SU-DHL-6 (cell line): ENCODE measurements around the gene SLCO3A1.

Experiments used
- H2AFZ ChIP-seq: fragments of 200-600 bp; sonication (generic); 2 replicates; pipeline ENCODE4 v1.6.1; 2014; ENCODE audit warnings: low read depth, mild to moderate bottlenecking, moderate library complexity, mixed read lengths, antibody characterized with exemption, low read length; ENCODE audit not compliant: severe bottlenecking
- H3F3A ChIP-seq: fragments of 200-600 bp; shearing (Covaris generic); 2 replicates; pipeline ENCODE4 v1.6.0; 2016; ENCODE audit warnings: antibody characterized with exemption, mild to moderate bottlenecking; ENCODE audit not compliant: insufficient read depth
- H3K27ac ChIP-seq: fragments of 200-600 bp; sonication (generic); 2 replicates; pipeline ENCODE4 v1.5.1; 2016; ENCODE audit warnings: low read depth, mild to moderate bottlenecking, low read length, moderate library complexity, mixed read lengths
- H3K27me3 ChIP-seq: fragments of 200-600 bp; sonication (generic), shearing (Covaris generic); 2 replicates; pipeline ENCODE4 v1.6.0; 2014; ENCODE audit warnings: mild to moderate bottlenecking, low read length
- H3K36me3 ChIP-seq: fragments of 200-600 bp; sonication (generic); 2 replicates; pipeline ENCODE4 v1.6.1; 2014; ENCODE audit warnings: mild to moderate bottlenecking, low read length, mixed read lengths
- H3K4me2 ChIP-seq: fragments of 300-600, 200-600 bp; shearing (Covaris generic), sonication (generic); 2 replicates; pipeline ENCODE4 v1.6.0; 2014; ENCODE audit warnings: low read length, low read depth, mild to moderate bottlenecking; ENCODE audit not compliant: poor library complexity, severe bottlenecking
- H3K4me3 ChIP-seq: fragments of 200-600 bp; sonication (generic); 2 replicates; pipeline ENCODE4 v1.5.1; 2014; ENCODE audit warnings: antibody characterized with exemption, low read length, mild to moderate bottlenecking, mixed read lengths; ENCODE audit not compliant: insufficient read depth, poor library complexity, severe bottlenecking
- H3K79me2 ChIP-seq: fragments of 200-600 bp; sonication (generic); 2 replicates; pipeline ENCODE4 v1.6.1; 2014; ENCODE audit warnings: mild to moderate bottlenecking, low read length, moderate library complexity; ENCODE audit not compliant: insufficient read depth
- H3K9ac ChIP-seq: fragments of 200-600 bp; sonication (generic); 2 replicates; pipeline ENCODE4 v1.7.0; 2014; ENCODE audit warnings: mild to moderate bottlenecking, low read length
- H3K9me2 ChIP-seq: fragments of 200-600 bp; sonication (generic); replicated peaks from 2 replicates; pipeline ENCODE4 v1.6.1; 2014; ENCODE audit warnings: low read length; ENCODE audit not compliant: insufficient read depth
- H3K9me3 ChIP-seq: fragments of 200-600 bp; sonication (generic); 2 replicates; pipeline ENCODE4 v1.6.1; 2014; ENCODE audit warnings: low read length, mixed read lengths; ENCODE audit not compliant: insufficient read depth
- H4K20me1 ChIP-seq: fragments of 200-600 bp; sonication (generic); 2 replicates; pipeline ENCODE4 v1.6.1; 2014; ENCODE audit warnings: low read depth, mild to moderate bottlenecking, antibody characterized with exemption, low read length, moderate library complexity, mixed read lengths
- CTCF ChIP-seq: fragments of 200-600 bp; sonication (generic); IDR thresholded peaks from one replicate; pipeline ENCODE4 v1.5.1; 2017; ENCODE audit warnings: antibody characterized with exemption, mild to moderate bottlenecking, low read length, moderate library complexity; ENCODE audit not compliant: insufficient read depth, poor library complexity, severe bottlenecking
- EZH2phosphoT487 ChIP-seq: fragments of 200-600 bp; sonication (generic), shearing (Covaris generic); conservative IDR thresholded peaks from 2 replicates; pipeline ENCODE4 v1.6.1; 2018; ENCODE audit warnings: mild to moderate bottlenecking, antibody characterized with exemption, low read length, moderate library complexity, mixed read lengths

The SLCO3A1 gene

GRCh38 chr15:92109191-92109873 lies 255.8 kb downstream of the SLCO3A1 start:
- H3K79me2 ChIP-seq: no peaks in the 10 kb centered on the region
- no peak overlapping the region for H3K27ac ChIP-seq
- no peaks in the 10 kb centered on the region for H3K9me2 ChIP-seq
- H3K9me3 ChIP-seq: no peaks in the 10 kb centered on the region
- TF ChIP-seq CTCF: no peak
- TF ChIP-seq EZH2phosphoT487: no peak
- no peak overlapping the region for H3K4me3 ChIP-seq
- H4K20me1 ChIP-seq: no peaks in the 10 kb centered on the region
- no peaks in the 10 kb centered on the region for H3K27me3 ChIP-seq
- H3K4me2 ChIP-seq: no peak overlapping the region
- no peaks in the 10 kb centered on the region for H3F3A ChIP-seq
- H3K9ac ChIP-seq: no peak overlapping the region
- no peak overlapping the region for H2AFZ ChIP-seq
- H3K36me3 ChIP-seq: no peaks in the 10 kb centered on the region; the same call in 1 of the 2 replicates

- no peak overlapping the region for H3K4me3 ChIP-seq
- H3K27ac ChIP-seq: no peak overlapping the region
- H3K79me2 ChIP-seq: no peaks in the 10 kb centered on the region
- H3K4me2 ChIP-seq: no peak overlapping the region
- TF ChIP-seq EZH2phosphoT487 (no peak), CTCF (no peak)
- no peak overlapping the region for H2AFZ ChIP-seq
- H4K20me1 ChIP-seq: no peaks in the 10 kb centered on the region
- no peaks in the 10 kb centered on the region for H3K27me3 ChIP-seq
- H3K9ac ChIP-seq: no peak overlapping the region
- no peaks in the 10 kb centered on the region for H3K9me3 ChIP-seq
- H3K9me2 ChIP-seq: no peaks in the 10 kb centered on the region
- H3F3A ChIP-seq: no peaks in the 10 kb centered on the region
- no peaks in the 10 kb centered on the region; the same call in 1 of the 2 replicates for H3K36me3 ChIP-seq
Measured at GRCh38 chr15:92111291-92111690, 257.8 kb downstream of the SLCO3A1 start.

- TF ChIP-seq CTCF: no peak
- TF ChIP-seq EZH2phosphoT487: no peak
- H3F3A ChIP-seq: no peaks in the 10 kb centered on the region
- H3K9me3 ChIP-seq: no peaks in the 10 kb centered on the region
- H3K36me3 ChIP-seq: no peaks in the 10 kb centered on the region; the same call in 1 of the 2 replicates
- H3K4me2 ChIP-seq: no peak overlapping the region
- H3K27ac ChIP-seq: no peak overlapping the region
- no peaks in the 10 kb centered on the region for H4K20me1 ChIP-seq
- H3K9ac ChIP-seq: no peak overlapping the region
- H3K4me3 ChIP-seq: no peak overlapping the region
- no peaks in the 10 kb centered on the region for H3K9me2 ChIP-seq
- H3K27me3 ChIP-seq: no peaks in the 10 kb centered on the region
- no peak overlapping the region for H2AFZ ChIP-seq
- H3K79me2 ChIP-seq: no peaks in the 10 kb centered on the region
Measured at GRCh38 chr15:92111751-92112150, 258.2 kb downstream of the SLCO3A1 start.
